Measurements from ENCODE around the gene GSK3B.
"Not testable (repeated sequence)": the region's sequence is repeated elsewhere in the genome, so short reads cannot be mapped to it uniquely, and the experiment has no call there.

Gene GSK3B

DNA sequence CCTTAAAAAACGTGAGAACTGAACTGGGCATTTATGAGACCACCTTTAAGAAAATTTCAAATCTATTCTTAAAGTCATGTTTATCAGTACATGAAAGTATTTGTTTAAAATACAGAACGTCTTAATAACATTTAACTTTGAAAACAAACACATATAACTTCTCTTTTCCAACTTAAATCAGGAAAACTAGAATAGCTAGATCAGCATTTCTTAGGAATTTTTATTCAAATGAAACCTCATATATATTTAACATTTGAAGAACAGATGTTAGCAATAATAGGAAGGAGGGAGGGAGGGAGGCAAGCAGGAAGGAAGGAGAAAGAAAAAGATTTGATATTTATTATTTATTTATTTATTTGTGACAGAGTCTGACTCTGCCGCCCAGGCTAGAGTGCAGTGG is 192.2 kb downstream of the GSK3B start:
- no peaks in the 10 kb centered on the region for H3K27me3 ChIP-seq (ENCODE audit: control insufficient read depth in 1 of 2, insufficient read depth in 2 of 2, low read length in 2 of 2)
- no peak overlapping the region for H3K4me3 ChIP-seq (ENCODE audit: low read length in 2 of 2)
- no peak overlapping the region for H3K27ac ChIP-seq (ENCODE audit: low read length)
- H3K4me1 ChIP-seq (ENCODE audit: control insufficient read depth, insufficient read depth, low read length), result no peaks in the 10 kb centered on the region
- no peaks in the 10 kb centered on the region for H3K9me3 ChIP-seq (ENCODE audit: control insufficient read depth in 2 of 2, low read length in 2 of 2)
- H3K9ac ChIP-seq (ENCODE audit: low read length in 2 of 2), result no peak overlapping the region
- no peaks in the 10 kb centered on the region for H3K36me3 ChIP-seq (ENCODE audit: control insufficient read depth in 2 of 2, insufficient read depth in 2 of 2, low read length in 2 of 2)

DNA sequence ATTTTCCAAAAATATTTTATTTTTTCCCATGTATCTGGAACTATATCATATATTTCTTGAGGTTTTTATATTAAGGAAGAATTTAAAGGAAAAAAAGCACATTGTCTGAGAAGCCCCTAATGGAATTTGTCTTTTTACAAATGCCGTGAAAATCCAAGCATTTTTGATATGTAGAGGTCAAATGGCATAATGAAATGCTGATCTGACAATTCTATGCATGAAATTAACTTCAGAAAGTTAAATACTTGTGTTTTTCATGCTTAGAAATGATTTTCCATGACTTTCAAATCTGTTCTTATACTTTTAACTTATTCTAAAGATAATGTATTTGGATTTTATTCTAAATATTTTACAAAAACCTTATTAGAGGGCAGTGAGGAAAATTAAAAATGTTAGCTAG is 193.1 kb downstream of the GSK3B start:
- no peaks in the 10 kb centered on the region for H3K27me3 ChIP-seq (ENCODE audit: control insufficient read depth in 1 of 2, insufficient read depth in 2 of 2, low read length in 2 of 2)
- no peak overlapping the region for H3K27ac ChIP-seq (ENCODE audit: low read length)
- no peaks in the 10 kb centered on the region for H3K36me3 ChIP-seq (ENCODE audit: control insufficient read depth in 2 of 2, insufficient read depth in 2 of 2, low read length in 2 of 2)
- H3K9me3 ChIP-seq (ENCODE audit: control insufficient read depth in 2 of 2, low read length in 2 of 2), result no peaks in the 10 kb centered on the region
- H3K4me1 ChIP-seq (ENCODE audit: control insufficient read depth, insufficient read depth, low read length), result no peaks in the 10 kb centered on the region
- H3K9ac ChIP-seq (ENCODE audit: low read length in 2 of 2), result no peak overlapping the region
- H3K4me3 ChIP-seq (ENCODE audit: low read length in 2 of 2), result no peak overlapping the region

DNA sequence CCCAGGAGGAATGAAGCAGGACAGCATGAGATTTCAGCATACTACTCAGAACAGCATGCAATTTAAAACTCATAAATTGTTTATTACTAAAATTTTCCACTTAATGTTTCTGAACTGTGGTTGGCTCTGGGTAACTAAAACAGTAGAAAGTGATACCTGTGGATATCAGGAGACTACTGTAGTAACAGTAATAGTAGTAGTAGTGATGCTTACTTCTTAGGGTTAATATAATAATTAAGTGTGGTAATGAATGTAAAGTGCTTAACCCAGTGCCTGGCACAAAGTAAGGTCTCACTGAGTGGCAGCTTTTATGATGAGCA is 195.1 kb downstream of the GSK3B start:
- Histone ChIP-seq H3K4me1 (ENCODE audit: control insufficient read depth, insufficient read depth, low read length) (no peaks in the 10 kb centered on the region), H3K27me3 (ENCODE audit: control insufficient read depth in 1 of 2, insufficient read depth in 2 of 2, low read length in 2 of 2) (no peaks in the 10 kb centered on the region), H3K36me3 (ENCODE audit: control insufficient read depth in 2 of 2, insufficient read depth in 2 of 2, low read length in 2 of 2) (no peaks in the 10 kb centered on the region), H3K9ac (ENCODE audit: low read length in 2 of 2) (no peak overlapping the region), H3K9me3 (ENCODE audit: control insufficient read depth in 2 of 2, low read length in 2 of 2) (no peaks in the 10 kb centered on the region), H3K4me3 (ENCODE audit: low read length in 2 of 2) (no peak overlapping the region), H3K27ac (ENCODE audit: low read length) (no peak overlapping the region)

DNA sequence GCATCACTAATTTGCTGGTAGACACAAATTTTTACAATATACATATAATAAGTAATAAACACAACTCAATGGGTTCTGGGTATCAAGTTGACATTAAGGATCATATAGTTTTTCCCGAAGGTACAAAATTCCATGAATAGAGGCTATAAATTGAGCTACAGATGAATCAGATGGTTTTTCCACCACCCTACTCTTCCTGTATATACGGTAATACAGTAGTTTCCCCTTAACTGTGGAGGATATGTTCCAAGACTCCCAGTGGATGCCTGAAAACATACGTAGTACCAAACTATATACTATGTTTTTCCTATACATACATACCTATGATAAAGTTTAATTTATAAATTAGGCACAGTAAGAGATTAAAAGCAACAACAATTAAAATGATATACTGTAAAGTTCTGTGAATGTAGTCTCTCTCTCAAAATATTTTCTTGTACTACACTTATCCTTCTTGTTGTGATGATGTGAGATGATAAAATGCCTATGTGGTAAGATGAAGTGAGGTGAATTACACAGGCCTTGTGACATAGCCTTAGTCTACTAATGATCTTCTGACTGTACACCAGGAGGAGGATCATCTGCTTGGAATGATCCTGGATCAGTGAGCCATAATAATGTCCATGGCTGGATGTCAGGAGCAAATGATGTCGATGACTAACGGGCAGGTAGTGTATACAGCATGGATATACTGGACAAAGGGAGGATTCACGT is 195.6 kb downstream of the GSK3B start:
- H3K27ac ChIP-seq (ENCODE audit: low read length), result no peak overlapping the region
- H3K9me3 ChIP-seq (ENCODE audit: control insufficient read depth in 2 of 2, low read length in 2 of 2), result no peaks in the 10 kb centered on the region
- H3K36me3 ChIP-seq (ENCODE audit: control insufficient read depth in 2 of 2, insufficient read depth in 2 of 2, low read length in 2 of 2), result no peaks in the 10 kb centered on the region
- no peak overlapping the region for H3K4me3 ChIP-seq (ENCODE audit: low read length in 2 of 2)
- no peaks in the 10 kb centered on the region for H3K27me3 ChIP-seq (ENCODE audit: control insufficient read depth in 1 of 2, insufficient read depth in 2 of 2, low read length in 2 of 2)
- no peaks in the 10 kb centered on the region for H3K4me1 ChIP-seq (ENCODE audit: control insufficient read depth, insufficient read depth, low read length)
- no peak overlapping the region for H3K9ac ChIP-seq (ENCODE audit: low read length in 2 of 2)

DNA sequence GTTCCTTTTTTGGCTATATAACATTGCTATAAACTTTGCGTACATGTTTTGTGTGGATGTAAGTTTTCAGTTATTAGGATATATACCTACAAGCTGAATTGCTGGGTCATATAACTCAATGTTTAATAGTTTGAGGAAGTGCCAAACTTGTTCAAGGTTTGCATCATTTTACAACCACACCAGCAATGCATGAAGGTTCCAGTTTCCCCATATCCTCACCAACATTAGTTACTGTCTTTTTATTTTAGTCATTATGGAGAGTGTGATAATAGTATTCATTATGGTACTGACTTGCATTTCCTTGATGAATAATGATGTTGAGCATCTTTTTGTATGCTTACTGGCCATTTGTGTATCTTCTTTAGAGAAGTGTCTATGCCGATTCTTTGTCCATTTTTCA is 200.1 kb downstream of the GSK3B start:
- H3K4me1 ChIP-seq (ENCODE audit: control insufficient read depth, insufficient read depth, low read length), result peaks cover 5% of the 10 kb centered on the region
- H3K9me3 ChIP-seq (ENCODE audit: control insufficient read depth in 2 of 2, low read length in 2 of 2), result no peaks in the 10 kb centered on the region
- no peaks in the 10 kb centered on the region for H3K36me3 ChIP-seq (ENCODE audit: control insufficient read depth in 2 of 2, insufficient read depth in 2 of 2, low read length in 2 of 2)
- H3K27ac ChIP-seq (ENCODE audit: low read length), result no peak overlapping the region
- no peaks in the 10 kb centered on the region for H3K27me3 ChIP-seq (ENCODE audit: control insufficient read depth in 1 of 2, insufficient read depth in 2 of 2, low read length in 2 of 2)
- no peak overlapping the region for H3K4me3 ChIP-seq (ENCODE audit: low read length in 2 of 2)
- no peak overlapping the region for H3K9ac ChIP-seq (ENCODE audit: low read length in 2 of 2)

DNA sequence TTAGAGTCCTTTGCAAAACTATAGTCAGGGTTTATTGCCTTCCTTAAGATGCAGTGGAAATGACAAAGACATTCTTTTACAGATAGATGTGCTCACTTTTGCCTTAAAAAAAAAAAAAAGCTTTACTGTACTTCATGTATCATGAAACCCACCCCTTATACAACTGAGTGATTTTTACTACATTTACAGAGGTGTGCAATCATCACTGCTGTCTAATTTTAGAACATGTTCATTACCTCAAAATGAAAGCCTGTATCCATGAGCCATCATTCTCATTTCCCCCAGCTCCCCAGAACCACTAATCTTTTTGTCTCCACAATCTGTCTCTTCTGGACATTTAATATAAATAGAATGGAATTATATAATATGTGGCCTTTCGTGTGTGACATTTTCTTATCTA is 200.5 kb downstream of the GSK3B start:
- peaks cover 5% of the 10 kb centered on the region for H3K4me1 ChIP-seq (ENCODE audit: control insufficient read depth, insufficient read depth, low read length)
- no peaks in the 10 kb centered on the region for H3K36me3 ChIP-seq (ENCODE audit: control insufficient read depth in 2 of 2, insufficient read depth in 2 of 2, low read length in 2 of 2)
- H3K9ac ChIP-seq (ENCODE audit: low read length in 2 of 2), result no peak overlapping the region
- no peaks in the 10 kb centered on the region for H3K27me3 ChIP-seq (ENCODE audit: control insufficient read depth in 1 of 2, insufficient read depth in 2 of 2, low read length in 2 of 2)
- no peak overlapping the region for H3K4me3 ChIP-seq (ENCODE audit: low read length in 2 of 2)
- H3K27ac ChIP-seq (ENCODE audit: low read length), result no peak overlapping the region
- H3K9me3 ChIP-seq (ENCODE audit: control insufficient read depth in 2 of 2, low read length in 2 of 2), result peaks cover 0 to 4% of the 10 kb centered on the region in 2 donors

DNA sequence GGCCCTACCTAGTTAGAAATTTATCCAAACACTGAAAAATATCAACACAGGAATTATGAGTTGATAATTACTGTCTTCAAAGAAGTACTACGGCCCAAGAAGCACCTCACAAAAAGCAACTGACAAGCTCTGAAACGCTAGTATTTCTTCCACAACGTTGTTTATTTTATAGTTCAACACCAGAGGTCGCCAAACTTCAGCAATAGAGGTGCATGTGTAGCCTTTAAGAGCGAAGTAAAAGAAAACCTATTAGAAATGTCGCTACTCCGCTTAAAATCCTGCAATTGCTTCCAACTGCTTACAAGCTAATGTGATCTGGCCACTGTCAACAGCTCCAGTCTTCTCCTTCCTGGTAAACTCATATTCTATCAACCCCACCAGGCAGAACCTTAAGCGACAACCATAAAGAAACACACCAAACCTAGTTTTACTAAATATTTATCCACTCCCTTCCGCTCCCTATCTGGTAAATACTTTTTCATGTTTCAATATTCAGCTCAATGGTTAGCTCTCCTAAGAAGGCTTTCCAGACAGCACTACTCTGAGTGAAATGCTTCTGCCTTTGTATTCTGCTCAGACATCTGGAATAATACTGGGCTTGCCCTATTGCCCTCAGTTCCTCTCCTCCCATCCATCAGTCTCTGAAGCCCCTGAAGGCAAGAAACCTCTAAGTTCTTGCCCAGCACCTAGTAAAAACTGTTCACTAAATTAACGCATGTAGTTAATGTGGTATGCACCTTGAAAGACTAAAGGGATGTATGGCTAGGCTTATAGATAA is 202.1 kb downstream of the GSK3B start:
- Histone ChIP-seq H3K4me3 (ENCODE audit: low read length in 2 of 2) (peak overlapping the region; percentile 8 to 44), H3K27me3 (ENCODE audit: control insufficient read depth in 1 of 2, insufficient read depth in 2 of 2, low read length in 2 of 2) (no peaks in the 10 kb centered on the region), H3K9me3 (ENCODE audit: control insufficient read depth in 2 of 2, low read length in 2 of 2) (peaks cover 0 to 5% of the 10 kb centered on the region in 2 donors), H3K36me3 (ENCODE audit: control insufficient read depth in 2 of 2, insufficient read depth in 2 of 2, low read length in 2 of 2) (no peaks in the 10 kb centered on the region), H3K4me1 (ENCODE audit: control insufficient read depth, insufficient read depth, low read length) (peaks cover 5% of the 10 kb centered on the region), H3K27ac (ENCODE audit: low read length) (no peak overlapping the region), H3K9ac (ENCODE audit: low read length in 2 of 2) (peak overlapping the region in 1 of 2 donors; percentile 26)

DNA sequence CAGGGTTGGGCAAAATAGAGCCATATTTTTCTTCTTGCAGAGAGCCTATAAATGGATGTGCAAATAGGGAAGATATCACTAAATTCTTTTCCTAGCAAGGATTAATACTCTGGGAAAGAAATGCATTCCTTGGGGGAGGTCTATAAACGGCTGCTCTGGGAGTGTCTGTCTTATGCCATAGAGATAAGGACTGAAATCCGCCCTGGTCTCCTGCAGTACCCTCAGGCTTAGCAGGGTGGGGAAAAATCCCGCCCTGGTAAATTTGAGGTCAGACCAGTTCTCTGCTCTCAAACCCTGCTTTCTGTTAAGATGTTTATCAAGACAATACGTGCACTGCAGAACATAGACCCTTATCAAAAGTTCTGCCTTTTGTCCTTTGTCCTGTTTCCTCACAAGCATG is 205.6 kb downstream of the GSK3B start:
- not testable (repeated sequence) for H3K9me3 ChIP-seq (ENCODE audit: control insufficient read depth in 2 of 2, low read length in 2 of 2); H3K4me3 ChIP-seq (ENCODE audit: low read length in 2 of 2); H3K36me3 ChIP-seq (ENCODE audit: control insufficient read depth in 2 of 2, insufficient read depth in 2 of 2, low read length in 2 of 2); H3K27ac ChIP-seq (ENCODE audit: low read length); H3K9ac ChIP-seq (ENCODE audit: low read length in 2 of 2); H3K4me1 ChIP-seq (ENCODE audit: control insufficient read depth, insufficient read depth, low read length); H3K27me3 ChIP-seq (ENCODE audit: control insufficient read depth in 1 of 2, insufficient read depth in 2 of 2, low read length in 2 of 2)

DNA sequence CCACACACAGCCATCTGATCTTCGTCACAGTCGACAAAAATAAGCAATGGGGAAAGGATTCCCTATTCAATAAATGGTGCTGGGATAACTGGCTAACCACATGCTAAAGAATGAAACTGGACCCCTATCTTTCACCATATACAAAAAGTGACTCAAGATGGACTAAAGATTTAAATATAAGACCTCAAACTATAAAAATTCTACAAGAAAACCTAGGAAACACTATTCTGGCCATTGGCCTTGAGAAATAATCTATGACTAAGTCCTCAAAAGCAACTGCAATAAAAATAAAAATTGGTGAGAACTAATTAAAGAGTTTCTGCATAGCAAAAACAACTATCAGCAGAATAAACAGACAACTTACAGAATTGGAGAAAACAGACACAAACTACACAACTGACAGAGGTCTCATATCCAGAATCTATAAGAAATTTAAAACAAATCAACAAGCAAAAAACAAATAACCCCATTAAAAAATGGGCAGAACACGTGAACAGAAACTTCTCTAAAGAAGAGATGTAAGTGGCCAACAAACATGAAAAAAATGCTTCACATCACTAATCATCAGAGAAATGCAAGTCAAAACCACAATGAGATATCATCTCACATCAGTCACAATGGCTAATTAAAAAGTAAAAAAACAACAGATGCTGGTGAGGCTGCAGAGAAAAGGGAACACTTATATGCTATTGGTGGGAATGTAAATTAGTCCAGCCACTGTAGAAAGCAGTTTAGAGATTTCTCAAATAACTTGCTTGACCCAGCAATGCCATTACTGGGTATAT is 208.3 kb downstream of the GSK3B start:
- H3K9ac ChIP-seq (ENCODE audit: low read length in 2 of 2), result no peak overlapping the region
- peaks cover 0 to 3% of the 10 kb centered on the region in 2 donors for H3K36me3 ChIP-seq (ENCODE audit: control insufficient read depth in 2 of 2, insufficient read depth in 2 of 2, low read length in 2 of 2)
- no peak overlapping the region for H3K27ac ChIP-seq (ENCODE audit: low read length)

DNA sequence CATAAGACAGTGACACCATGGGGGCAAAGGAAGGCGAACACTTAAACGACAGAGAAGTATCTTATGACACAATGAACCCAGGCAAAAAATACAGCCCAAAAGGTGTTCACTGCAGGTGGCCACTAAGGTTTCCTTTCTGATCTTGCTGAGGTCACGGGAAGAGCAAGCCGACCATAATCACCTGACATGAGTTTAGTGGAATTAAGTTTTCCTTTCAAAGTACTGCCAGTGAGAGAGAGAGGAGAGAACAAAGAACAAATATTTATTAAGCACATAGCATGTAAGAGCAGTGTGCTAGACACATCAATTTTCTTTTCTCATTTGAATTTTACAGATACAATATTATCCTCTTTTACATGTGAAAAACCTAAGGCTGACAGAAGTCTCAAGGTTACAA is 210.1 kb downstream of the GSK3B start:
- Histone ChIP-seq H3K4me3 (ENCODE audit: low read length in 2 of 2) (no peak overlapping the region), H3K36me3 (ENCODE audit: control insufficient read depth in 2 of 2, insufficient read depth in 2 of 2, low read length in 2 of 2) (peaks cover 3% of the 10 kb centered on the region in 2 donors), H3K9ac (ENCODE audit: low read length in 2 of 2) (no peak overlapping the region), H3K27me3 (ENCODE audit: control insufficient read depth in 1 of 2, insufficient read depth in 2 of 2, low read length in 2 of 2) (no peaks in the 10 kb centered on the region), H3K27ac (ENCODE audit: low read length) (no peak overlapping the region), H3K4me1 (ENCODE audit: control insufficient read depth, insufficient read depth, low read length) (no peaks in the 10 kb centered on the region), H3K9me3 (ENCODE audit: control insufficient read depth in 2 of 2, low read length in 2 of 2) (peaks cover 0 to 5% of the 10 kb centered on the region in 2 donors)

More for the DNA sequence above, 208.3 kb downstream of the GSK3B start:
- Histone ChIP-seq H3K9me3 (ENCODE audit: control insufficient read depth in 2 of 2, low read length in 2 of 2) (peaks cover 0 to 5% of the 10 kb centered on the region in 2 donors), H3K27me3 (ENCODE audit: control insufficient read depth in 1 of 2, insufficient read depth in 2 of 2, low read length in 2 of 2) (no peaks in the 10 kb centered on the region), H3K4me1 (ENCODE audit: control insufficient read depth, insufficient read depth, low read length) (no peaks in the 10 kb centered on the region), H3K4me3 (ENCODE audit: low read length in 2 of 2) (no peak overlapping the region)

Measured in stomach smooth muscle (tissue), 2 donors.